ENCODE data around the gene FYN.
A peak's percentile ranks its signal among the peaks of the same experiment; 100 is the strongest.

FYN gene

DNA sequence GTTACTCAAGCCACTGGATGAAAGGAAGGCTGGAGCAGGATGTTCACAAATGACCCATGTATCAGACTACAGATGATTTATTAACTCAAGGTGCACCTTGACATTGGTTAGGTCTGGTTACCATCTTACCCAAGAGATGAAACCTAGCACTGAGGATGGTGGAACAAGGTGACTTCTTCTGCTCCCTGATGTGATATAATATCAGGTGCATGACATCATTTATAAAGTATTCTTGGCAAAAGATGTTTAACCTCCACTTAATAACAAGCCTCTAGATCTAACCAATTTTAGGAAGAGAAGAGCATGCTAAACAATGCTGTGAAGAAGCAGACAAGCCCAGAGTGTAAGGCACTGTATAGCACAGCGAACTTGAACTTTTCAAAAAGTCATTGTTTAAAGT, 100.9 kb downstream of the FYN start:
- DNase-seq (ENCODE audit: low read depth in 3 of 3, low spot score in 1 of 3), result no peak

DNA sequence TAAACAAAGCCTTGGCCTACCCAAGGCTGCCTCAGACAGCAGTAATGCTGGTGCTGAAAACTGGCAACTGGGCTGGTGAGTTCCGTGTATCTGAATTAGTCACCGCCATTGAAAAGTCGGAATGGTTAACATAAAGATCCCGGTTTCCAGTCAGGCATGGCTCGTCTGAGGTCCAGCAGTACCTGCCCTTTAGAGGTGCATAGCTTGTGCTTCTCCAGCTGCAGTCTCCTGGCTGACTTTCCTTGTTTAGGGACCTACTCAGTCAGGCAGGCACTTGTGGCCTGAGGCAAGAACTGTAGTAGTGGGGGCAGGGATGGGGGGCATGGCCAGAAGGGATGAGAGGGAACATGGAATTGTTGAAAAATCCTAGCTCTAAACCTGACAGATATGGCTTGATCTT, 101.6 kb downstream of the FYN start:
- no peak for DNase-seq (ENCODE audit: low read depth in 3 of 3, low spot score in 1 of 3)

DNA sequence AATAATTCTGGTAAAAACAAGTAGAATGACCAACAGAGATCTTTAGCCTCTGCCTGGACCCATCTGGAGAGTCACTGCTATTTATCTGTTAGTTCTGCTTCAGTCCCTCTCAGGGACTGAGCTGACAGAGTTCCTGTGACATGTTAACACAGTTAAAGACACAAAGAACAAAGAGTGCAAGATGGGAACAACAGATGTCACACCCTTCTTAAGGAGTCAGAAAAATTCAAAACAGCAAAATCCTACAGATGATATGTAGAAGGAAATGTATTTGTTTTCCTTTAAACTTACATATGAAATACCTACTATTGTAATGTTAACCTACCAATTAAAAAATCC, 102.2 kb downstream of the FYN start:
- no peak for DNase-seq (ENCODE audit: low read depth in 3 of 3, low spot score in 1 of 3)

DNA sequence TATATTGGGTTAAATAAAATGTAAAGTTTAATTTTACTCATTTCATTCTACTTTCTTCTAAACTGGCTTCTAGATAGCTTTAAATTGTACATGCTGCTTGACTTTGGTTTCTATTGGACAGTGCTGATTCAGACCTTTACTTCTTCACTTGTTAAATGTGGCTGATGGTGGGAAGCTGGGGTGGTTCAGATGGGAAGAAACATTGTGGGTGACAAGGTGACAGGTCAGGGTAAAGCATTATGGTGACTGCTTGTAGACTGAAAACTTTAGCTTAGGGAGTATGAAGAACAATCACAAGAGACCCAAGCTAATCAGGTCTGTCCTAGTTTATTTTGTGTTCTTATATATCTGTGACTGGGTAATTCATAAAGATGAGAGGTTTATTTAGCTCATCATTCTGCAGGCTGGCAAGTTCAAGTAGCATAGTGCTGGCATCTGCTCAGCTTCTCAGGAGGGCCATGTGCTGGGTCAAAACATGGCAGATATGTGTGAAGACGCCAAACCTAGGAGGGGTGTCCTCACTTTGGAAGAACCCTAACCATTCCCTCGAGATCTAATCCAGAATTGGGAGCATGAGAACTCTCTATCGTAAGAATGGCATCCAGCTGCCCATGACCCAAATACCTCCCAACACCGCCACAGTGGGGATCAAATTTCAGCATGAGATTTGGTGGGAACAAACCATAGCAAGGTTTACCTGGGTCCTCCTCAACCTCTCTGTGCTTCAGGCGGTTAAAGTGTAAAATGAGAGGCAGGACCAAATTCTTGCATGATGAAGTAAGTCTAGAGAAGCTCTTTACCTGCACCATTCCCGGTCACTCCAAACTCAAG, 102.8 kb downstream of the FYN start:
- DNase-seq (ENCODE audit: low read depth in 3 of 3, low spot score in 1 of 3), result no peak

DNA sequence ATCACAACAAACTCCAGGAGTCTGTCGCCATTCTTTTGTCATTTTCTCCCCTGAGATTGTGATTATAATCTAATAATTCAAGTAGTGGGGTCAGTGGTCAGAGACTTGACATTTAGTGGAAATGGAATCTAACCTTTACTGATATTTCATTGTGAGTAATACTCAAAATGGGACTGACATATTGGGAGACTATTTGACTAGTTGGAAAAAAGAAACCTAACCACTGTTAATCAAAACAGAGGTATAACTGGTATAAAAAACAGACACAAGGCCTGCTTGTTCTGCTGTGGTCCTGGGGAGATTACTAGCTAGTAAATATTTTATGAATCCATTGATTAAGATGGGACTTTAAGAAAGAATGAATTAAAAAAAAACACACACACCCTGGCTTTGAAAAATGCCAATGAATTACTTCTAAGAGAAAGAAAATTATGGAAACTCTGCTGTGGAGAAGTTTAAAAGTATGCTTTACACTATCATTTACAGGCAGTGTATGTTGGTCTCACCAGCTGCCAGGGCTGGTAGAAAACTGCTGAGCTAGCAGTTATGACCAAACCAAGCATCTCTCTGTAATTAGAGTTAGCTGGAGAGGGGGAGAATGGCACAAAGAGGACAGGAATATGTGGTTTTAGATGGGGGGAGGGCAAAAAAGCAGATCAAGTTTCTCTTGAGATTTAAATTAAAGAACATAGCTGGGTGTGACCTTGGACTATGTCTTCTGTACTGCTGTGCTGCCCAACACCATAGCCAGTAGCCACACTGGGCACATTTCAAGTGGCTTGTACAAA, 103.7 kb downstream of the FYN start:
- no peak for DNase-seq (ENCODE audit: low read depth in 3 of 3, low spot score in 1 of 3)

DNA sequence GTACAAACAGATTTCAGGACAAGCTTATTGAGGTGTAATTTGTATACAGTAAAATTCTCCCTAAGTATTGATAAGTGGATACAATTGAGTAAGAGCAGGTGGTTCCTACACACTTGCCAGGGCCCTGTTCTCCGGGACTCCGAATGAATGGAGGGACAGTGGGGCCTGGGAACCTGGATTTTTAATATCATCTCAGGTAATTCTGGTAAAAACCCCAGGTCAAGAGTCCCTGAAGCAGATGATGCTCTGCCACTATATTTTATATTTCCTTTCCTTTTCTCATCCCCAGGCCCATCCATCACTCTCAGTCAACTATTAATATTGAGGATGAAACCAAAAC, 104.9 kb downstream of the FYN start:
- no peak for DNase-seq (ENCODE audit: low read depth in 3 of 3, low spot score in 1 of 3)

DNA sequence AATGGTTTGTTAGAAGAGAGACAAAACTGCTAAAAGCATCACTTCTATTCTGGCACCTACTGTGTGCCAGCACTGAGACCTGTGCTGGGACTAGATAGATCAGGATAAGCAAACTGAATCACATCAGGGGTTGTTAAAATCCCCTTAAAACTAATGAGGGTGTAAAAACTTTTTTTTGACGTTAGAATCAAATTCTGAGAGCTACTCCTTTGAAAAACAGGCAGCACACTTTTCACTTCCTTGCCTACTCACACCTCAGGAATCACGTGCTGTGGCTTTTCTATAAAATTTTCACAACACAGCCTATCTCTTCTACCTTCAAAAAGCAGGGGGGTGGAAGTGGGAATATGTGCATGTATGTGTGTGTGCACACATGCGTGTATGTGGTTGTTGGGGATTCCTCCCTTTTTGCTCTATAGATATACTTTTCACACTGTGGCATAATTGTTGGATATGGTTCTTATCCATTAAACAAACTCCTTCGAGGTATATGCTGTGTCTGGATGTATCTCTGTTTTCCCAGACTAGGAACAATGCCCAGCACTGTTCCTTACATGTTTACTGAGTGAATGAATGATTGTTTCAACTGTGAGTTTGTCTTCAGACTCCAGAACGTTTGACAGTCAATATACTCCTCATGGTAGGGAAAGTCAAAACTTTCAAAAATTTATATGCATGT, 105.4 kb downstream of the FYN start:
- no peak for DNase-seq (ENCODE audit: low read depth in 3 of 3, low spot score in 1 of 3)

DNA sequence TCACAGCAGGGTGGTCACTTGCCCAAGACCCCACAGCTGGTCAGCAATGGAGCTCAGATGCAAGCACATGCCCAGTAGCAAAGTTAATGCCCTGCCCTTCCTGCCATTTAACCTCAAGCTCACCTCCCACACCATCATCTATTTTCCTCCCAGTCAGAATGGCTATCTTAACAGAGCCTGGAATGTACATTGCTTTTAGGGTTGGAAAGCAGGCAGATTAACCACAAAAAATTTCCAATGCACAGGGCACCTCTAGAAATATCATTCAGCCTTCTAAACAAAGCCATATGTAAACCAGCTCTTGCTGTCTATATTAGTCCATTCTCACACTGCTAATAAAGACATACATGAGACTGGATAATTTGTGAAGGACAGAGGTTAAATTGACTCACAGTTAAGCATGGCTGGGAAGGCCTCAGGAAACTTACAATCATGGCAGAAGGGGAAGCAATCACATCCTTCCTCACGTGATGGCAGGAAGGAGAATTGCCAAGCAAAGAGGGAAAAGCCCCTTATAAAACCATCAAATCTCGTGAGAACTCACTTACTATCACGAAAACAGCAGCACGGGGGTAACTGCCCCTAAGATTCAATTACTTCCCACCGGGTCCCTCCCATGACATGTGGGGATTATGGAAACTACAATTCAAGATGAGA, 106.9 kb downstream of the FYN start:
- no peak for DNase-seq (ENCODE audit: low read depth in 3 of 3, low spot score in 1 of 3)

DNA sequence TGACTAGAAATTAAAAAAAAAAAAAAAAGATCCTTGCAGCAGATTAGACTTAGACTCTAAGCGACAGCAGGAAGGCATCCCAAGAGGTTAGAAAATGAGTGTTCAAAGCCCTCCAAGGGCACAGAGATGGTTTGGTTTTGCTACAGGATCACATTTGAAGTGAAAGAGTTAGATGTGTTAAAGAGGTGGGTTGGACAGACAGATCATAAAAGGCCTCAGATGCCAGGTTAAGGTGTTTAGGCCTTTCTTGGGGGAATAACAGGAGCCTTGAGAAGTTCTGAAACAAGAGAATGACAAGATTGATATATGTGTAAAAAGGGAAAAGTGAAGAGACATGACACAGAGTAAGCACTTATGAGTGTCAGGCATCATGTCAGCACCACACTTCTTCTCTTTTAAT, 107.5 kb downstream of the FYN start:
- DNase-seq (ENCODE audit: low read depth in 3 of 3, low spot score in 1 of 3), result no peak

DNA sequence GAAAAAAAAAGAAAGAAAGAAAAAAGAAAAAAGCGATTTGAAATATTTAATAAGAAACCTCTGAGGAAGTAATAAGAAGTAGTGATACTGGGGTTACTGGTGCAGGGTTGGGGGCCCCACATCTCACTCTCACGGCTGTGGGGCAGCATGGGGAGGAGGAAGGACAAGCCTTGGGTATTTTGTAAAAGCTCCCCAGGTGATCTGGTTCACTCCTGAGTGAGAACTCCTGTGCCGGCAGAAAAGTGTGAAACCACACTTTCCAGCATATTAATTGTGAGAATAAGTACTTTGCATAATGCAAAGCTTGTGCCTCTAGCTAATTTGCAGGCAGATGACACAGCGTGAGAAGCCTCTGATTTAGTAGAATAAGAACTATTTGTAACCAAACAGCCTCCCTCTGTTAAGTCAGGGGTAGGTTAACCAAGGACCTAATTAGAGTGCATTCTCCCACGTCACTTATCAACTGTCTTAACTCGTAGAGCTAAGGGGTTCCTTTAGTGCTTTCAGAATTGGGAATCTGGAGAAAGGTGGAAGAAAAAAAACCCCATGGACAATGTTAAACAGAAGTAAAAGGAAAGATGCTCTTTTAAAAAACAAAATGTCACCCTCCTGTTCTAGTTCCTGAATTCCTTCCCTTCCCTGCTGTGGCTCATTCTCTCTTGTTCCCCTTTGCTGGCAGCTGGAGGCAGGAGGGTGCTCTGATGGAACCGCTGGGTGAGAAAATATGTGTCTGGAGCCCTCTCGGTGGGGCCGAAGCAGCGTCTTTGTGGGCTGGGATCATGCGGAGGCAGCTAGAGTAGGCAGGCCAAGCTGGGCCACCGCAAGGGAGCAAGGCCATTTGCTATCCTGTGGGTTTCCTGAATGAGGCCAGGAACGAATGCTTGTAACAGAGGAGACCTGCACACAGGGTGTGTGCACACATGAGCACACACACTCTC, 108.7 kb downstream of the FYN start:
- DNase-seq (ENCODE audit: low read depth in 3 of 3, low spot score in 1 of 3), result peak in 2 of 3 donors; percentile 27 to 35

DNA sequence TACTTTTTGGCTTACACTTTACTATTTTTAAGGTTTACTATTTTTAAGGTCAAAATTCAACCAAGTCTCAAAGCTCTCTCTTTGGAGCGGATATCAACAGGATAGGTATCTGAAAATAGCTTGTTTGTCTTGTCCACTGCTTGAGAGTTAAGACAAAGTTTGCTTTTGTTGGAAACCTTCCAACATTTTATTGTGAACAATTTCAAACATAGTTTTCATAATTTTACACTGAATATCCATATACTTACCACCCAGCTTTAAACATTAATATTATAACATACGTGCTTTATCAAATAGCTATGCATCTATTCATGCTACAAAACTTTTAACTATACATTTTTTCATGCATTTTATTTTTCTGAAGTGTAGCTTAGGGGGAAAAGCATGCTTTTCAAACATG, 109.9 kb downstream of the FYN start:
- DNase-seq (ENCODE audit: low read depth in 3 of 3, low spot score in 1 of 3), result no peak

DNA sequence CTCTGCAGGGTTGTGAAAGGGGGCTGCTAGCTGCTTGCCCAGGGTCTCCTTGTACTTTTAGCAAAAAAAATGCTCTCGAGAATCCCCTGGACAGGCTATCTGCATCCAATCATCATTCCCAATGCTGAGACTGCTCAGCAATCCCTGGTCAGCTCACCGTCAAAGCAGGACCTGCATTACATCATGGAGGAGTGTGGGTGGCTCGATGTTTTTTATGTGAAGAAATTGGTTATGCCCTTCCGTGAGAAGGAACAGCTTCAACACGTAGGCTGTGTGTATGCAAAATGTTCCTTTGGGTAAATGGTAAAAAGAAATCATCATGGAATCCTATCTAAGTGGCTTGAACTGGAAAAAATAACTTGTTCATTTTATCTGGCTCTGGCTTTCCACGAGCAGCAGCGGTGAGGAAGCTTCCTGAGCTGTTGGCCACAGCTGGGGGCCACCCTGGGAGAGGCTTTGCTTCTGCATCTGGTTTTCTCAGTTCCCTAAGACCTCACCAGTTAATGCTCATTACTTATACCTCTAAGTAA, 111.4 kb downstream of the FYN start:
- no peak for DNase-seq (ENCODE audit: low read depth in 3 of 3, low spot score in 1 of 3)

DNA sequence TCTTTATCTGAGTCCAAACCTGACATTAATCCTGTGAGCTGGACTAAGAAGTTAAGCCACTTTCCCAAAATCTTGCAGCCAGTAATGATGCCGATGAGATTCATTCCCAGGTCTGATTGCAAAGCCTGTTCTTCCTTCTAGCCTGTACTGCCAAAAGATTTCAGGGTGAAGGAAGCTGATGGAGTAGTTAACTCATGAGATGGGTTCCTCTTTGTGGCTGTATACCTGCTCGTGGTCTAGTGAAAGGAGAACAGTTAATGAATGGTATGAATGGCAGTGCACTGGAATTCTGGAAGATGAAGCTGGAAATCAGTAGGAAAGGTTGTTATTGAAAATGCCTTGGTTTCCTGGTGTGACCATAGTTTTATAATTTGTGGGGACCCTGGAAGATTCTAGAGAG, 112.0 kb downstream of the FYN start:
- DNase-seq (ENCODE audit: low read depth in 3 of 3, low spot score in 1 of 3), result no peak

DNA sequence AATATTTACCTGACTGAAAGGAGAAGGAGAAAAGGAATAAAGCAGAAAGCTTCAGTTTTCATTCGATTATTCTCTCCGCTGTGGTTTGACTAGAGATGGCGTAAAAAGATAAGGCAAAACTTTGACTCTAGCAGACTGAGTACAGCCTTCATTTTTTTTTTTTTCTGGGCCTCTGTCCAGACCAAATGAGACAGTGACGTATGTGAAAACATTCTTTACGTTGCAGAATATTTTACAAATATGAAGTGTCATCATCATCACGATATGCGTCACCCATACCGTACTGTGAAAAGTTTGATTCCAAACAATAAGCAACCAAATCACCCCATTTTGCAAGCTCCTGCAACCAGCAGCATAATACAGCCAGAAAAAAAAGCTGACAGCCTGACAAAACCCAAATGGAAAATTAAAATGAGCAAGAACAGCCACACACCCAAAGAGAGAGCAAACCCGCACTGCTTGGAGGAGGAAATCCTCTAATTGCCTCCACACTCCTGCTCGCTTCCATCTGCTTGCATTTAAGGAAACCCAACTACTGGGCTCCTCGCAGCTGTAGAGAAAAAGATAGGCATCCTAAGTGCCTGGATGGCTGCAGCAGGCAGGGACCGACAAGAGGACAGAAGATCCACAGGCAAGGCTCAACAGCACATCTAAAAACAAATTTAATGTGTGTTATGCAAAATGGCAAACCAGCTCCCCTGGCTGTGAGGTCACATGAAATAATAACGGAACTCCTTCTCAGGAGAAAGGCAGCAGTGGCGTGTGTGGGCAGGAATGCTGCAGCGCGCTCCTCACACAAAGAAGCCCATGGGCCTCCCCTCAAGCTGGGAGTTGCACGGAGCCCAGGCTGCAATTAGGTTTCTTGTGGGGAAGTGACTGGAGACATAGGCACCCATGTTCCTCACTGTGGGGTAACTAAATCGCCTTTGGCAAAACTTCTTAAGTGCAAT, 113.1 kb downstream of the FYN start:
- no peak for DNase-seq (ENCODE audit: low read depth in 3 of 3, low spot score in 1 of 3)

DNA sequence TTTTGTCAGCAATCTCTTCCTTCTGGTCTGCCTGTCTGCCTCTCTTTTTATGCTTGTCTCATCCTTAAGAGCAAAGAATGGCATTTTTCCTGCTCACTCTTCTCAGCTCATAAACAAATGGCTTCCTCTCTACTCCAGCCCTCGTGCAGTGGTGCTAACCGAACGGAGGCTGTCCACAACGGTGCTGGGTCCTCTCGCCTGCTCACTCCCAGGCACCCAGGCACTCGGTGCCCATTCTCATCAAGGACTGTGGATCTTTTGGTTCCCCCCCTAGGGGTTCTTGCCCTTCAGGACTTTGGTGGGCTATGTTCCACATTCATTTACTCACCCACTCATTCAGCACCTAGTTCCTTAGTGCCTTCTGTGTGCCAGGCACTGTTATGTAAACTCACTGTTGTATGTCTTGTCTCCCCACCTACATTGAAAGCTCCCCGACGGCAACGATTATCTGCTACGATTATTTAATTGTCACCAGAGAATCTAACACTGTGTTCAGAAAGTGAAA, 113.9 kb downstream of the FYN start:
- no peak for DNase-seq (ENCODE audit: low read depth in 3 of 3, low spot score in 1 of 3)

DNA sequence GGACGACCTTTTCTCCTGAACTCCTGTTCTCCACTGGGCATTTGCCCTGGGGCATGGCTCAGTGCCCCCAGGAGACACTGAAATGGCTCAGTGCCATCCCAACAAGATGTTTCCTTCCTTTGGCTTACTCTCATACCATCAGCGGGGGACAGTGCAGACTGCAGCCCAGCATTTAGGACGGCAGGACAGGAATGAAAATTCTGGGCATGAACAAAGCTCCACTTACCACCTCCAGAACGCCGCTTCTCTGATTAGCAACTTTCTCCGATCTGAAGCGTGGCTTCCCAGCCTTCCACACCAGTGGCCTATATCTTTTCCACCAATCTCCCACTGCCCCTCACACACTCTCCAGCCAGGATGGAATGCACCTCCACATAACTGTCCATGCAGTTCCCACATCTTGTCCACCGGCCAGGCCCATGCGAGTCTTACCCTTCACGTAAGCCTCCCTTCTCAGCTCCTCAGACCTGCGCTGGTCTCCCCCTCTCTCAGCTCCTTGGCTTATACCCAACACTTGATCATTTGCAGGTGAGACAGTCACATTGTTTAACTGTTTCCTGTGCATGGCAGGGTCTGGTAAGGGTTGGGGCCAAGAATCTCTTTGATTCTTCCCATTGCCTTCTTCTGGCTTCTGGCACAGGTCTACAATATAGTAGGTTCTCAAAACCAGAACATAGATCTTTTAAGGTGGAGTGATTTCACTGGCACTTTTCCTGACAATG, 114.5 kb downstream of the FYN start:
- DNase-seq (ENCODE audit: low read depth in 3 of 3, low spot score in 1 of 3), result no peak

DNA sequence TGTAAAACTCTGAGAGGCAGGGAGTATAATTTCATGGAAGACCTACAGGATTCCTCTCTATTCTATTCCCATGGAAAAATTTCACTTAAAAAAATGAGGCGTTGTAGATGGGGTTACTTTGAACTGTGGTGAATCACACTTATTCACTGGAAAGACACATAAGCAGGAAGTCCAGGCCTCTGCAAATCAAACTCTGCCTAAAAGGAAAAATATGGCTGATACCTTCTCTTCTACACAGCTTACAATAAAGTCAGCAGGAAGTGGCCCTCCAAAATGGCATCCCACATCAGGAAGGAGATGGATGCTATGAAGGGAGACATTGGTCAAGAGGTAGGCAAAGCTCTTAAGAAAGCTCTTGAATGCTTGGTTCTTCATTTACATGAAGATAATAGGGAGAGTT, 115.9 kb downstream of the FYN start:
- no peak for DNase-seq (ENCODE audit: low read depth in 3 of 3, low spot score in 1 of 3)

DNA sequence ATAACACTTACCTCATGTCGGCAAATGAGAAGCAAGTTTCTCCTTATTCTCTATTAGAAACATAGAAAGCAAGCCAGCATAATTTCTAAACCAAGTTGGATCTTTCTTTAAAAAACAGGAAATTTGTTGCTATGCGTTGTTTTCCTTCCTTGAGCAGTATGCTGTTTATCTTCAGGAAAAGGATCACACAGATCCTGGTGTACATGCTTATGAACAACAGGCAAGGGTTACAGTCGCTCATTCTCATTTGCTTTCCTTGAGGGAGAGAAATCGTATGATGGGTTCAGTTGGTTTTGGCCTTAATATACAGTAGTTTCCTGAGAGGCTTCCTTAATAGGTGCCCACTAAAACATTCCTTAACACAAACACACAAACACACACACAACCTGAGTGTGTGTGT, 118.8 kb downstream of the FYN start:
- no peak for DNase-seq (ENCODE audit: low read depth in 3 of 3, low spot score in 1 of 3)

Measured in stimulated activated CD4-positive, alpha-beta T cell treated with anti-CD3 and anti-CD28 coated beads, TNF-alpha, amount 100 ng/mL, for 1 hour (primary cell).